Activated naive CD4-positive, alpha-beta T cell treated with anti-CD3 and anti-CD28 coated beads, Interleukin-2, amount 50 U/mL, for 16 hours (primary cell): Measurements from ENCODE around the gene MED27.
A peak's percentile ranks its signal among the peaks of the same experiment; 100 is the strongest.
"Not testable (repeated sequence)": the region's sequence is repeated elsewhere in the genome, so short reads cannot be mapped to it uniquely, and the experiment has no call there.

Source experiments
- DNase-seq: peaks from one replicate; pipeline ENCODE4 v3.0.0-alpha.2; 2020

The MED27 gene

DNA sequence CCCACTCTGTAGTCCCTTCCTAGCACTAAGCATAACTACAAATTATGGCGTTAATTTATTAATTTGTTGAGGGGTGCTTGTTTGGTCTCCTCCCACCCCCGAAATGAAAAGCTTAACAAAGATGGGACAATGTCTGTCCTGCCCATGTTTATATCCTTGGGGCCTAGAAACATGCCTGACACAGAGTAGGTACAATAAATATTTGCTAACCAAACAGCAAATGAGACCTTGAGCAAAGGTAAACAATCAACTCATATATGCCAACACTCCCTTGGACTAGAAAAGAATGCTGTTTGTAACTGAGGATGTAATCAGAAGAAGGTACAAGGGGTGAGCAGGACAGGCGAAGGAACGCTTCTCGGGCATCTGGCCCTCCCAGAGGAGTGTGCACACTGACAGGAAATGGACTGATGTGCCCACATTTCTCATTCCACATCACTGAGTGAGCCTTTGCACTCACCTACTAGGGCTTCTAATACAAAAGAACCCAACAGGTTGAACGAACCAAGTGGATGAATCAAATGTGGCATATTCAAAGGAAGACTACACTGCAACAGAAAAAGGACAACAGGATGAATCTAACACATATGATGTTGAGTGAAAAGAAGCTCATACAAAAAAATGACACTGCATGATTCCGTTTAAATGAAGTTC lies 66.8 kb downstream of the MED27 start:
- no peak for DNase-seq

- DNase-seq, result no peak
Observed at GRCh38 chr9:132011896-132012295, 67.8 kb downstream of the MED27 start.

DNA sequence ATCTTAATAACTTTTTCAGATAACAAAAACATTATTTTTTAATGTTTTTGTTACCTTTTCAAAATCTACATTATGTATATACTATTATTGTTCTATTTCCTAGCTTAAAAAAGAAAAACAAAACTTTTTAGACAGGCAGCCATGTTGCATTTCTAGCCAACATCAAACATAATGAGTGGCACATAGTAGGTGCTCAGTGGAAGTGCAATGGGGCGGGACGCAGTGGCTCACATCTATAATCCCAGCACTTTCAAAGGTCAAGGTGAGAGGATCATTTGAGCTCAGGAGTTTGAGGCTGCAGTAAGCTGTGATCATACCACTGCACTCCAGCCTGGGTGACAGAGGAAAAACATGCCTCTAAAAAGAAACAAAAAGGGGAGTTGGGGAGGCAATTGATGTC lies 68.4 kb downstream of the MED27 start:
- no peak for DNase-seq

DNA sequence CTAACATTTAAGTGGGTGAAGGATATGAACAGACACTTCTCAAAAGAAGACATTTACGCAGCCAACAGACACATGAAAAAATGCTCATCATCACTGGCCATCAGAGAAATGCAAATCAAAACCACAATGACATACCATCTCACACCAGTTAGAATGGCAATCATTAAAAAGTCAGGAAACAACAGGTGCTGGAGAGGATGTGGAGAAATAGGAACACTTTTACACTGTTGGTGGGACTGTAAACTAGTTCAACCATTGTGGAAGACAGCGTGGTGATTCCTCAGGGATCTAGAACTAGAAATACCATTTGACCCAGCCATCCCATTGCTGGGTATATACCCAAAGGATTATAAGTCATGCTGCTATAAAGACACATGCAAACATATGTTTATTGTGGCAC lies 69.5 kb downstream of the MED27 start:
- DNase-seq, result not testable (repeated sequence)

DNA sequence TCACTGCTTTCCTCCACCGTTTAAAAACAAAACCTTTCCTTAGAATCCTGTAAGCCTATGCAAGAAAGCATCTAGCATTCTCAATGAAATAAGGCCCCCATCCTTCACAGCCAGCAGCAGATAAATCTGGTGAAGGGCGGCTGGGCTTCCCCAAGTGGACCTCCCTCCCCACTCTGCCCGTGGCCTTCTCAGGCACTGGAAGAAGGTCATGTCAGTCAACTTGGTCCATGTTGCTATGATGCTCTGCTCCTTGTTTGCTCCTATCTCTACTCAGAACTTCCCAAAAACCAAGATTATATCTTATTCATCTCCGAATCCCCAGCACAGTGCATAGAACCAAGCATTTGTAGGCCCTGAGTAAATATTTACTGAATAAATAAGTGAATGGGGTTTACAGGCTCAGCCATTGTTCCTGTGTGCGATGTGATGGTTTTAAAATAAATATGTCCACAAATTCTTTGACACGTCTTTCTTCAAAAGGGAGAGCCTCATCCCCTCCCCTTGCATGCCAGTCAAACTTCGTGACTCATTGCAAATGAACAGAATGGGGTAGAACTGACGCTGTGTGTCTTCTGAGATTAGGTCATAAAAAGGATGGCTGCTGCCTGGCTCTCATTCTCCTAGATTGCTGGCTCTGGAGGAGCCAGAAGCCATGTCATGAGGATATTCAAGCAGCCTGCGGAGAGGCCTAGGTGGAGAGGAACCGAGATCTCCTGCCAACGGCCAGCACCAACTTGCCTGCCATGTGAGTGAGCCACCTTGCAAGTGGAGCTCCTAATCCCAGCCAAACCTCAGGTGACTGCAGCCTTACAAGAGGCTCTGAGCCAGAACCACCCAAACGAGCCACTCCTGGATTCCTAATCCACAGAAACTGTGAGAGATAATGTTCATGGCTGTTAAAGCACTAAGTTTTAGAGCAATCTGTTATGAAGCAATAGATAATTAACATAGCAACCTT lies 70.5 kb downstream of the MED27 start:
- DNase-seq, result no peak

DNA sequence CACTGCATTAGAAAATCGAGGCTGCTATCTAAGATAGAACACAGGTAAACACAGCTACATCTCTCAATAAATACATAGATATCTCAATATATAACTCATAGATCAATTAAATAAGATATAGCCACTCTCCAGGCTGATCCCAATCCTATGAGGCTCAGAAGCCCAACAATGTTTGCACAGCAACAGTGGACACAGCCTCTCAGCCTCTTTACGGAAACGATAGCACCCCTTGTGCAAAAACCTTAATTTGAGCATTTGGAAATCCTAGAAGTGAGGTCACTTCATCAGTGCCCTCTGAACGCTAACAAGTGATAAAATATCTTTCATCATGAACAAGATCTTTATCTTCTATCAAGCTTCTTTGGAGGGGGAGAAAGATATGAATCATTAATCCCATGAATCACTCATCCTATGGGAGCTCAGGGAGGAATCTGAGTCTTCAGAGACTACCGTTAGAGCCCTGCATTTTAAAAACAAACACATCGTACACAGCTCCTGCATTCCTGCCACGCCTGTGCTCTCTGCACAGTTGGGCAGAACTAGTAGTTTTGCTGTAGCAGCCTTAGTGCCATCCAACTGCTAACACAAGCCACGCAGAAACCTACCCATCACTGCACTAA lies 71.4 kb downstream of the MED27 start:
- DNase-seq, result no peak

DNA sequence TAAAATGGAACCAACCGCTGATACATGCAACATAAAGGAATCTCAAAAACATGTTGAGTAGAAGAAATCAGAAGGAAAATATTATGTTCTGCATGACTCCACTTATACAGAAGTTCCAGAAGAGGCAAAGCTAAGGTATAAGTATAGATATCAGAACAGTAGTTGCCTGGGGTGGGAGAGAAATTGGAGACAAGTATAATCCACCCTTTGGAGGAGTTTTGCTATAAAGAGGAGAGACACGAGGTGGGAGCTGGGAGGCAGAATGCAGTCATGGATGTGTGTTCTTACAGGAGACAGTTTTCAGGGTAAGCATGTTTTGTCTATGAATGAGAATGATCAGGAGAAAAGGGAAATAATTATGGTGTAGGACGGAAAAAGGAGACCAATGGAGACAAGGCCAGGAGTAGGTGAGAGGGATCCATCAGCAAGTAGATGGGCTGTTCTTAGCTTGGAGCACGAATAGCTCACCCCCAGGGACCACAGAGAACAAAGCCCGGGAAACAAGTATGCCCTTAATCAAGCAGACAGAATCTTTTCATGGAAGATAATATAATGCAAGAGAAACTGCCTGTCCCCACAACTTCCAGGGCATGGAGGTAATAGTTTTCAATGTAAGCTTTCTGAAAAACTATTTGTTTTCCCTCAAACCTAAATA lies 72.2 kb downstream of the MED27 start:
- no peak for DNase-seq

DNA sequence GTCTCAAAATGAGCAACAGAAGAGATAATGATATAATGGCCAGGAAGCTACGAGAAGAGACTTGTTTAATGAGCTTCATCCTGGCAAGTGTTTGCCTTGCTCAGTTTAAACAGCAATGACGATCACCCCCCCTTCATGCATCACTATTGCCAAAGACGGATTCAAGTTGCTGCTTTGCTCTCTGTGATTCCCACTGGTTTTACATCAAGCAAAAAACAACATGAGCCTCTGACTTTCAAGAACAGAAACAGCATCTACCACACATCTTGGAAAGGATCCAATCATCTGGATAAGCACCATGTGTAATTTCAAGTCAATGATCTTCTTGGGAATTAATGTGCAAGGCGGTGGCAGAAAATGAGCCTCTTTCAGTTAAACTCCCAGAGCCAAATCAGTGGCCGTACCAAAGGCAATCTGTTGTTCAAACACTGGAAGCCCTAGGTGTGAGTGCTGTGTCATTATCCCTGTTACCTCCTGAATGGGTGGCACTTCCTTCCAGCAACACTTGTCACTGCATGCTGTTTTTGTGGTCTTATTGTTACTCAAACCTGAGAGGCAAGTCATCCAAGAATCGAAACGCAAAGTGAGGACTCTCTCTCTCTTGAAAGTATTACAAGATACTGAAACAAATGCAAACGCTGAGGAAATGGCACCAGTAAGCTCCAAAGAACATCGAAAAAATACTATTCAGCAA lies 72.8 kb downstream of the MED27 start:
- peak; percentile 16 for DNase-seq

GRCh38 chr9:132005899-132006298 lies 73.8 kb downstream of the MED27 start:
- DNase-seq, result no peak

DNA sequence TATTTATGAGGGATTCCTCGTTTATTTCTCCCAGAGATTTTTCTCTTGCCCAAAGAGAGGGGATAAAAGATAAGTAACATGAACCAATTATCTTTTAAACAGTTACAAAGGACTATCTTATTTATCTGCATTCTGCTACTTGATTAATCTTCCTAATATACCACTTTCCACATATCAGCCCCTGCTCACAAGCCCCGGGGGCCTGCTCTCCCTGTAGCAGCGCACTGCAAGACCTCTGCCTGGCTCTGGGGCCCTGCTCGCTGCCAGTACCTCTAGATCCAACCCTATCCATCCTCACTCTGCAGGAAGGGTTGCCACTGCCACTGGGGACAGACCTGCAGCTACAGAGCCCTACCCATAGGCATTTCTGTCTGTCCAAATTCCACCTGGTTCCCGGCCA lies 75.3 kb downstream of the MED27 start:
- DNase-seq, result no peak

GRCh38 chr9:132003896-132004295 lies 75.8 kb downstream of the MED27 start:
- DNase-seq, result no peak

- DNase-seq, result no peak
Observed at GRCh38 chr9:132003319-132003704, 76.4 kb downstream of the MED27 start.

- no peak for DNase-seq
Observed at GRCh38 chr9:132002643-132003318, 76.9 kb downstream of the MED27 start.

GRCh38 chr9:132001567-132001966 lies 78.1 kb downstream of the MED27 start:
- no peak for DNase-seq

DNA sequence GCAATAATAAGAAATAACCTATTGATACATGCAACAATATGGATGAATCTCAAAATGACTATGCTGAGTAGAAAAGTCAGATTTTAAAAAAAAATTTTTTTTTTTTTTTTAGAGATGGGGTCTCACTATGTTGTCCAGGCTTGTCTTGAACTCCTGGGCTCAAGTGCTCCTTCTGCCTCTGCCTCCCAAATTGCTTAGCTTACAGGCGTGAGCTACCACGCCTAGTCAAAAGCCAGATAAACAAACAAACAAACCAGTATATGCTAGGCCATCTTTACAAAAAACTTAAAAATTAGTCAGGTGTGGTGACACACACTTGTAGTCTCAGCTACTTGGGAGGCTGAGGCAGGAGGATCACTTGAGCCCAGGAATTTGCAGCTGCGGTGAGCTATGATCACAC lies 79.0 kb downstream of the MED27 start:
- no peak for DNase-seq

DNA sequence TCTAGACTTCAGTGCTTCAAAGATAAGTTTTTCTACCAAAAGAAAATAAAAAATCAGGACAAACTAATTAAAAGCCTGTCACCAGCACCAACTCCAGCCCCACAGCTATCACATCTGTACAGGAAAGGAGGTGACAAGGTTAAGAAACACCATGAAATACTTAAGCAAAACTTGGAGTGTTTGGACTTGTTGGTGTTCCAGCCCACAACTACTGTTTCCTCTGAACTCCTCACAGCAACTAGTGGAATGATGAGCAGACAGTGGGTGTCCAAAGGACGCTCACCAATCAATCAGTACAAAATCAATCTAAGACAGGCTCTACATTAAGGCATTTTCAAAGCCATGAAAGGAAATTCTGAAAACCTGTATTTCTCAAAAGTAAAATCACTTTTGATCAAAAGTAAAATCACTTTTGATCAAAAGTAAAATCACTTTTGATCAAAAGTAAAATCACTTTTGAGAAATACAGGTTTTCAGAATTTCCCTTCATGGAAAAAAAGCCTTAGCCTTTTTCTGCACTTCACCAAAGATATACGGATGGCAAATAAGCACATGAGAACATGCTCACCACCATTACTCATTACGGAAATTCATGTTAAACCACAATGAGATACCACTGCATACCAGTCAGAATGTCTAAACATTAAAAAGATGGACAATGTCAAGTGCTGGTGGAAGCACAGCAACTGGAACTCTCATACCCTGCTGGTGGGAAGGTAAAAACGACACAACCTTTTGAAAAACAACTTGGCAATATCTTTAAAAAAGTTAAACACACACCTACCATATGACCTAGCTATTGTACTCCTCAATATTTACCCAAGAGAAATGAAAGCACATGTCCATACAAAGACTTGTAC lies 79.7 kb downstream of the MED27 start:
- no peak for DNase-seq

GRCh38 chr9:131997779-131998178 lies 81.9 kb downstream of the MED27 start:
- no peak for DNase-seq

- DNase-seq, result no peak
Observed at GRCh38 chr9:131997076-131997475, 82.6 kb downstream of the MED27 start.

- no peak for DNase-seq
Observed at GRCh38 chr9:131995382-131995781, 84.3 kb downstream of the MED27 start.

GRCh38 chr9:131994364-131995125 lies 85.1 kb downstream of the MED27 start:
- DNase-seq, result no peak
